NCI-H187 treated with DMSO at 0.1 percent for 48 hours (cell line): Measurements from ENCODE around the gene MYH11.

Source experiments
- DNase-seq: peaks from one replicate; lab custom pipeline; 2025; lab: John Stamatoyannopoulos, UW

MYH11 gene

DNA sequence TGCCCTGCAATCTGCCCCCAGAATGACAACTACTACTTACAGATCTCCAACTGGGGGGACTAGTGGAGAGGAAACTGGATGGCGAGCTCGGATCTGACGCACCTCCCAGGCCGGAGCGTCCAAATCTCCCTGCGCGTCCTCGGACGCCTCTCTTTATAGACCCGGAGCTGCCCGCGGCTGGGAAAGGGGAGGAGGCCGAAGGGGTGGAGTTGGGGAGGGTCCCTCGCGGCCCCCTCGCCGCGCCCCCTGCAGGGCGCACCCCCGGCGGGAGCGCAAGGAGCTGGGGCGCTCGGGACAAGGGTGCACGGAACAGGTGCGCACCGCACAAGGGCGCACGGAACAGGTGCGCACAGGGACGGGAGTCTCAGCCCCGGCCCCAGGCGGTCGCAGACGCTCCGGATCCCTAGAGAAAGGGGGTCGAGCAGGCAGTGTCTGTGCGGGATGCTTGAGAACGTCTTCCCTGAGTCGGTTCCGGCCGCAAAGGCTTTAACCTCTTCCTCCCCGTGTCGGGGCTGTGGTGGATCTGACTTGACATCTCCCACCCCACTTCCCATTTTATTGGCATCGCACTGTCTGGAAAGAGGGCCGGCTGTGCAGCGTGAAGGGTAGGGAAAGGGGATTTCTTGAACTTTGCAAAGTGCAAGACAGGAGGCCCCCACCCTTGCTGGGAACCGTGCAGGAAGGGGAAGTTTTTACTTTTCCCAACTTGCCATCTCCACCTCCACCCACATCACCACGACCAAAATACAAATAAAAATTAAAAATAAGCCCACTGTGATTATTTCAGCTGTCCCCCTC is at the start of gene MYH11:
Gene MYH11, minus strand, starts transcription at position 128 of the 798 bp plus-strand sequence. CDS start 18,776 bp downstream, outside the sequence.
- no peak for DNase-seq

DNA sequence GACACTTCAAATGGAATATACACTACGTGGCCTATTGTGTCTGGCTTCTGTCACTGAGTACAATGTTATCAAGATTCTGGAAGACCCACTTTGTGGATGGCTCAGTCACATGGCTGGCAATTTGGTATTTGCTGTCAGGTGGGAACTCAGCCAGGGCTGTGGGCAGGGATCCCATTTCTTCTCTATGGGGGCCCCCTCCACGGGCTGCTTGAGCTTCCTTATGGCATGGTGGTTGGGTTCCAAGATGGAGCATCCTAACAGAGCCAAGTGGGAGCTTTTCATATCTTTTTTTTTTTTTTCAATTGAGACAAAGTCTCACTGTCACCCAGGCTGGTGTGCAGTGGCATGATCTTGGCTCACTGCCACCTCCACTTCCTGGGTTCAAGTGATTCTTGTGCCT is 49.6 kb upstream of the MYH11 start:
- no peak for DNase-seq

- DNase-seq: no peak
Observed at GRCh38 chr16:15903960-15904359, 47.1 kb upstream of the MYH11 start.

DNA sequence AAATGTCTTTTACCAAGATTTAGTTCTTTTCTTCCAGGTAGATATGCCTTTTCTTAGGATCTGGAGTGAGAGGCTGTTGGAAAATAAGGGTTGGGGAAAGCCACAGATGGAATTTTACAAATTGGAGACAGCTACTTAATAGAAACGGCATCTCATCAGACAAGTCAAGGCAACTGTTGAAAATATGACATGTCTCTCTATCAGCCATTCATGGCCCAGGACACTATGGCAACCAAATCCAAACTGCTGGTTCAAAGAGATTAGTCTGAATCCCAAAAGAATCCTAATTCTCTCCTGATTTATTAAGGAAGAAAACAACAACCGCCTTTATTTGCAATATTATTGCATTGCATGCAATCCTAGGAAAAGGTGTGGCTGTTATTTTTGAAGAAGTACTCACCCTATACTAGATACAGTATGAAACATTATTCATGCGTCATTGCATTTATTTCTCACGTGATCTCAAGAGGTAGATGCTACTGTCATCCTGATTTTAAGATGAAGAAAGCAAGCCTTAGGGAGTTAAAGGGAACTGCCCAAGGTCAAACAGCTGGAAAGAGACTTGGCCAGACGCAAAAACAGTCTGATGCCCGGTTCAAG is 44.2 kb upstream of the MYH11 start:
- DNase-seq: no peak

DNA sequence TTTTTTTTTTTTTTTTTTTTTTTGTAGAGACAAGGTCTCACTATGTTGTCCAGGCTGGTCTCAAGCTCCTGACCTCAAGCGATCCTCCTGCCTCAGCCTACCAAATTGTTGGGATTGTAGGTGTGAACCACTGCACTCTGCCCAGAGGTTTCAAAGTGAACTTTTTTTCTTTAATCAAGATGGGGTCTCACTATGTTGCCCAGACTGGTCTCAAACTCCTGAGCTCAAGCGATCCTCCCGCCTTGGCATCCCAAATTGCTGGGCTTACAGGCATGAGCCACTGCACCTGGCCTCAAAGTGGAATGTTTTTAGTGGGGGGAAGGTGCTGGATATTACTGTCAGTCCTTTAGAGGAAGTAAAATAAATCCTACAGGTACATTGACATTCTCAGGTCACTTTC is 43.5 kb upstream of the MYH11 start:
- no peak for DNase-seq

DNA sequence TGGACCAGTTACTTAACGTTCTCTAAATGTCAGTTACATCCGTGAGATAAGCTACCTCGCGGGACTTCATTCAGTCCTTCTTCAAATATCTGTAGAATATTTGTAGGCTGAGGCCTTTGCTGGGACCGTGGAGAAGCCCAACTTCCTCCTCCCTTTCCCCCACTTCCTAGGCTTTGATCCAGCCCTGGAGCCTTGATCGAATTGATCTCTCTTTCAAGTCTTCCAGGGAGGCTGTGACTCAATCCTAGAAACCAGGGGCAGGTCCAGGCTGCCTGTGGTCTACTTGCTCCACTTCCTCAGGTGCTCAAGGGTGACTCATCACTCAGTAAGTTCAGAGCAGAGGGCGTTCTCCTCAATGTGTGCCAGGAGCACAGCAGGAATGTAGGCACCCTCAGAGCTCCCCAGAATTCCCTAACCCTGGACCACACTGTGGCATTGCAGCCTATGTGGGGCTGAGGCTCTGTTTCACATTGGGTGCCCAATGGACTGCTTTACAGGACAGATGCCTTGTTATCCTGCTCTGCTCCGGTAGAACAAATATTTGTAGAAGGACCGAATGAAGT is 42.8 kb upstream of the MYH11 start:
- DNase-seq: no peak

- no peak for DNase-seq
Observed at GRCh38 chr16:15898654-15899053, 41.8 kb upstream of the MYH11 start.

GRCh38 chr16:15897834-15898254 is 41.0 kb upstream of the MYH11 start:
- DNase-seq: no peak

- DNase-seq: no peak
Observed at GRCh38 chr16:15897121-15897780, 40.4 kb upstream of the MYH11 start.

DNA sequence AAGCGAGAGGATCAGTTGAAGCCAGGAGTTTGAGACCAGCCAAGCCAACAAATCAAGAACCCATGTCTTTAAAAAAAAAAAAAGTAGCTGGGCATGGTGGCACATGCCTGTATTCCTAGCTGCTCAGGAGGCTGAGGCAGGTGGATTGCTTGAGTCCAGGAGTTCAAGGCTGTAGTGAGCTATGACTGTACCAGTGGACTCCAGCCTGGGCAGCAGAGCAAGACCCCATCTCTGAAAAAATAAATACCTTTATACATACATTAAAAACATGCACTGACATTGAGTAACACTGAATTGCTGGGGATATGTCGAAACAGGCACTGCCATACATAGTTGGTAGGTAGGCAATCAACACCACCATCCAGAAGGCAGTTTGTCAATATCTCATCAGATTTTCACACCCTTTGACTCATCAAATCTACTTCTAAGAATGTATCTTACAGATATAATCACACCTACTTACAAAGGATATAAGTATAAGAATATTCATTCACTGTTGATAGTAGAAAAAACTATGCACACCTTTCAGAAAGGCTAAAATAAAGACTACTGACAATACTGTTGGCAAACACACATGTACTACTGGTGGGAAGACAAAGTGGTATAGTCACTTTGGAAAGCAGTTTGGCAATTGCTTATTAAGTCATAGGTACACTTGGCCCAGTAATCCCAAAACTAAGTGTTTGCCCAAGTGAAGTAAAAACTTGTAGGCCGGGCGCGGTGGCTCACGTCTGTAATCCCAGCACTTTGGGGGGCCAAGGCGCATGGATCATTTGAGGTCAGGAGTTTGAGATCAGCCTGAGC is 37.9 kb upstream of the MYH11 start:
- no peak for DNase-seq

GRCh38 chr16:15891508-15891907 is 34.7 kb upstream of the MYH11 start:
- no peak for DNase-seq

- peak; percentile 85 for DNase-seq
Observed at GRCh38 chr16:15888072-15888976, 31.5 kb upstream of the MYH11 start, which contains the start of gene CEP20. CEP20 (minus strand) TSS chr16:15888603; CDS start chr16:15888585, 18 bp downstream.

GRCh38 chr16:15887283-15887682 is 30.5 kb upstream of the MYH11 start:
- DNase-seq: no peak

DNA sequence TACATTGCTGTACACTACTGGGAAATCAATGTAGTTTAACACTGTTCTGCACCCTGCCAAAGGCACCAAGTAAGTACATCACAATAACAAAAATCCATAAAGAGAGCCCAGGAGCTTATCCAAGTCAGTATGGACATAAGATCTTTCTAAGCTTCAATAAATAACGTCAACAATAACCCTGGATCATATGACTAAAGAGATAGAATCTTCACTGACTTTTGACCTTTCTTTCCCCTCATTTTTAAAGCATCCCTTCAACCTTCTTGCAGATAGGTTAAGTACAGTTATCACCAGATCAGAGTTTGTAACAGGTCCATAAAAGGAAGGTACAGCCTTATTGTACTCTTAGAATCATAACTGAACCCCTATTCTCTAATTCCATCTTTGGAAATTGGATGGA is 29.2 kb upstream of the MYH11 start:
- no peak for DNase-seq

- no peak for DNase-seq
Observed at GRCh38 chr16:15885560-15886001, 28.8 kb upstream of the MYH11 start.

- DNase-seq: no peak
Observed at GRCh38 chr16:15882563-15882962, 25.7 kb upstream of the MYH11 start.

- DNase-seq: no peak
Observed at GRCh38 chr16:15881794-15882379, 25.1 kb upstream of the MYH11 start.

- no peak for DNase-seq
Observed at GRCh38 chr16:15880434-15881308, 23.8 kb upstream of the MYH11 start.

DNA sequence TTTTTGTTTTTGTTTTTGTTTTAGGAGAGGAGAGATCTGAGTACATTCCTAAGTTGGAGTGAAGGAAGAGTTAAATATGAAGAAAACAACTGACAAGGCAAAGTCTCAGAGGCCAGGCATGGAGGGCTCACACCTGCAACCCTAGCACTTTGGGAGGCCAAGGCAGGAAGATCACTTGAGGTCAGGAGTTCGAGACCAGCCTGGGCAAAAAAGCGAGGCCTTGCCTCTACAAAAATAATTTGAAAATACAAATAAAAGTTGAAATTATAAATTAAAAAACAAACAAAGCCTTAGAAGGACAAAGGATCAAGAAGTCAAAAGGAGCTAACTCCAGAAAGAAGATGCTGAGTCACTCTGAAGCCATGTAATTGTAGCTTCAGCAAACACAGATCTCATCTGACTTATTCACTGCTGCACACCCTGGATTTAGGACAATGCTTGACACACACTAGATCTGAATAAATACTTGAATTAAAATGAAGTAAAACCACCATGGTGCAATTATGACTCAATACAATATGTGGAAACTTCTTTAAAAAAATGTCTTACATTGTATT is 22.5 kb upstream of the MYH11 start:
- DNase-seq: no peak
